Gastroesophageal sphincter (tissue), 3 donors: ENCODE data around the gene CCDC83.

Experiments
- CTCF ChIP-seq, 4 experiments: fragments of 200-600 bp in 2 of 4; fragments of 450-650 bp in 2 of 4; sonication (generic) in 1 of 4; IDR thresholded peaks; one replicate each; pipeline ENCODE4 v1.5.1; 2017 to 2019; ENCODE audit warnings: antibody characterized with exemption in 4 of 4, mild to moderate bottlenecking in 2 of 4, moderate library complexity in 2 of 4
- EP300 ChIP-seq: sonication (generic); formaldehyde crosslinking; IDR thresholded peaks from one replicate; pipeline ENCODE4 v1.6.1; 2017; ENCODE audit warnings: antibody characterized with exemption, mild to moderate bottlenecking
- POLR2A ChIP-seq, 2 donors: fragments of 450-650 bp; IDR thresholded peaks; one replicate each; pipeline ENCODE4 v1.6.1; 2017; ENCODE audit warnings: antibody characterized with exemption in 2 of 2, mild to moderate bottlenecking in 2 of 2, moderate library complexity in 1 of 2

GRCh38 chr11:85953491-85954143, 98.4 kb downstream of the CCDC83 start:
- TF ChIP-seq CTCF (IDR thresholded peaks at IDR 0.05) (no peak), POLR2A (IDR thresholded peaks at IDR 0.05) (no peak), EP300 (no peak)
